Choroid plexus epithelial cell (primary cell): ENCODE data around the gene DAB1.

ENCODE experiments used
- DNase-seq: peaks from one replicate; pipeline ENCODE4 v3.0.0-alpha.2; 2010; ENCODE audit warnings: low read depth
- H3K4me3 ChIP-seq: 2 replicates; pipeline ENCODE4 v1.5.1; 2011; ENCODE audit warnings: low read depth, mild to moderate bottlenecking, control low read depth, low read length, moderate library complexity
- CTCF ChIP-seq: conservative IDR thresholded peaks from 2 replicates; pipeline ENCODE4 v1.5.1; 2011; ENCODE audit warnings: low read depth, mild to moderate bottlenecking, control low read depth, inconsistent platforms, low read length, moderate library complexity

The DAB1 gene

GRCh38 chr1:57117753-57118152 lies 306.1 kb downstream of the DAB1 start:
- DNase-seq = no peak
- H3K4me3 ChIP-seq = no peak overlapping the region
- no peak for TF ChIP-seq CTCF

- no peak overlapping the region for H3K4me3 ChIP-seq
- no peak for DNase-seq
- TF ChIP-seq CTCF = no peak
Measured at GRCh38 chr1:57116871-57117270, 307.0 kb downstream of the DAB1 start.

- DNase-seq = no peak
- H3K4me3 ChIP-seq = no peak overlapping the region
- TF ChIP-seq CTCF = no peak
Measured at GRCh38 chr1:57115030-57115614, 308.7 kb downstream of the DAB1 start.

- no peak overlapping the region for H3K4me3 ChIP-seq
- TF ChIP-seq CTCF = no peak
- no peak for DNase-seq
Measured at GRCh38 chr1:57112148-57112547, 311.7 kb downstream of the DAB1 start.

GRCh38 chr1:57111175-57111574 lies 312.7 kb downstream of the DAB1 start:
- DNase-seq = no peak
- TF ChIP-seq CTCF = no peak
- H3K4me3 ChIP-seq = no peak overlapping the region

- no peak overlapping the region for H3K4me3 ChIP-seq
- TF ChIP-seq CTCF = no peak
- no peak for DNase-seq
Measured at GRCh38 chr1:57109883-57110282, 314.0 kb downstream of the DAB1 start.

GRCh38 chr1:57109247-57109646 lies 314.6 kb downstream of the DAB1 start:
- TF ChIP-seq CTCF = no peak
- DNase-seq = no peak
- H3K4me3 ChIP-seq = no peak overlapping the region
